KMS-11 (cell line): Measurements from ENCODE around the gene ASCL2.

Experiments
- H2AFZ ChIP-seq: fragments of 200-600 bp; sonication (generic); 2 replicates; pipeline ENCODE4 v1.6.1; 2016; ENCODE audit warnings: antibody characterized with exemption, mixed run types, low read depth
- H3K27ac ChIP-seq: fragments of 200-600 bp; sonication (generic); 2 replicates; pipeline ENCODE4 v1.6.1; 2016; ENCODE audit warnings: mild to moderate bottlenecking, mixed run types
- H3K27me3 ChIP-seq: fragments of 200-600 bp; sonication (generic); 2 replicates; pipeline ENCODE4 v1.6.1; 2017; ENCODE audit warnings: mild to moderate bottlenecking, low read depth, mixed run types, moderate library complexity; ENCODE audit not compliant: insufficient read depth
- H3K36me3 ChIP-seq: fragments of 200-600 bp; sonication (generic); 2 replicates; pipeline ENCODE4 v1.6.1; 2017; ENCODE audit warnings: mild to moderate bottlenecking, mixed run types; ENCODE audit not compliant: insufficient read depth
- H3K4me1 ChIP-seq: fragments of 200-600 bp; sonication (generic); 2 replicates; pipeline ENCODE4 v1.6.1; 2016; ENCODE audit warnings: mild to moderate bottlenecking, low read depth, mixed run types; ENCODE audit not compliant: poor library complexity, severe bottlenecking
- H3K4me2 ChIP-seq: fragments of 200-600 bp; sonication (generic); 2 replicates; pipeline ENCODE4 v1.7.0; 2016; ENCODE audit warnings: mild to moderate bottlenecking, mixed run types
- H3K4me3 ChIP-seq: fragments of 200-600 bp; sonication (generic); IDR thresholded peaks from 2 replicates; pipeline ENCODE4 v1.6.1; 2017; ENCODE audit warnings: low read depth, low read length, mixed read lengths; ENCODE audit not compliant: insufficient read depth
- H3K79me2 ChIP-seq: fragments of 200-600 bp; sonication (generic); 2 replicates; pipeline ENCODE4 v1.6.1; 2016; ENCODE audit warnings: low read depth, mixed run types; ENCODE audit not compliant: insufficient read depth
- H3K9ac ChIP-seq: fragments of 200-600 bp; sonication (generic); 2 replicates; pipeline ENCODE4 v1.6.1; 2016; ENCODE audit warnings: mild to moderate bottlenecking, mixed run types
- H4K20me1 ChIP-seq: fragments of 200-600 bp; sonication (generic); 2 replicates; pipeline ENCODE4 v1.6.1; 2016; ENCODE audit warnings: mild to moderate bottlenecking, mixed run types; ENCODE audit not compliant: insufficient read depth
- CTCF ChIP-seq: fragments of 200-600 bp; sonication (generic); conservative IDR thresholded peaks from 2 replicates; pipeline ENCODE4 v1.6.1; 2017; ENCODE audit warnings: low read depth, mild to moderate bottlenecking, antibody characterized with exemption, low read length, moderate library complexity, mixed read lengths

ASCL2 gene

GRCh38 chr11:2277008-2277346, 6.6 kb upstream of the ASCL2 start:
- Histone ChIP-seq H3K4me3 (no peak overlapping the region), H3K4me1 (no peaks in the 10 kb centered on the region), H3K4me2 (no peak overlapping the region), H3K79me2 (no peaks in the 10 kb centered on the region), H4K20me1 (no peaks in the 10 kb centered on the region), H3K36me3 (no peaks in the 10 kb centered on the region), H3K27me3 (peaks cover 88% of the 10 kb centered on the region), H3K9ac (no peak overlapping the region), H3K27ac (no peak overlapping the region), H2AFZ (no peak overlapping the region)
- no peak for TF ChIP-seq CTCF

GRCh38 chr11:2276280-2277007, 6.1 kb upstream of the ASCL2 start:
- no peaks in the 10 kb centered on the region for H3K4me1 ChIP-seq
- no peaks in the 10 kb centered on the region for H4K20me1 ChIP-seq
- H3K27ac ChIP-seq, result no peak overlapping the region
- H3K79me2 ChIP-seq, result no peaks in the 10 kb centered on the region
- H3K36me3 ChIP-seq, result no peaks in the 10 kb centered on the region
- H3K27me3 ChIP-seq, result peaks cover 82% of the 10 kb centered on the region
- no peak overlapping the region for H2AFZ ChIP-seq
- no peak overlapping the region for H3K4me3 ChIP-seq
- TF ChIP-seq CTCF, result no peak
- no peak overlapping the region for H3K4me2 ChIP-seq
- no peak overlapping the region for H3K9ac ChIP-seq

GRCh38 chr11:2275334-2276279, 5.2 kb upstream of the ASCL2 start:
- Histone ChIP-seq H3K4me2 (no peak overlapping the region), H3K9ac (no peak overlapping the region), H3K27ac (no peak overlapping the region), H3K36me3 (no peaks in the 10 kb centered on the region), H4K20me1 (no peaks in the 10 kb centered on the region), H3K4me3 (no peak overlapping the region), H2AFZ (no peak overlapping the region), H3K4me1 (no peaks in the 10 kb centered on the region), H3K27me3 (peaks cover 77% of the 10 kb centered on the region), H3K79me2 (no peaks in the 10 kb centered on the region)
- no peak for TF ChIP-seq CTCF

- Histone ChIP-seq H3K27me3 (peaks cover 63% of the 10 kb centered on the region), H2AFZ (no peak overlapping the region), H3K79me2 (no peaks in the 10 kb centered on the region), H3K4me1 (no peaks in the 10 kb centered on the region), H3K27ac (no peak overlapping the region), H3K36me3 (no peaks in the 10 kb centered on the region), H3K4me3 (no peak overlapping the region), H3K4me2 (no peak overlapping the region), H4K20me1 (no peaks in the 10 kb centered on the region), H3K9ac (no peak overlapping the region)
- TF ChIP-seq CTCF, result no peak
Observed at GRCh38 chr11:2273771-2274170, 3.4 kb upstream of the ASCL2 start.
